T-helper 1 cell treated with Interleukin-12 subunit alpha and Interleukin-12 subunit beta and Interleukin-4 antibody, amounts not matched to agents 30 ng/mL and 1 ng/mL, for 36 hours (primary cell): ENCODE measurements around the gene ADAMTS2. TPM values are rescaled to one million over a fixed set of nuclear protein-coding genes. Genes with fewer than 3 reads are reported as not detected.

Experiments used
- intact Hi-C: fragments of 100-400 bp; cut with micrococcal nuclease; formaldehyde crosslinking; loops from one replicate; pipeline ENCODE4 v1.15.1; 2024
- total RNA-seq: library from RNA; stranded (reverse); gene quantifications from 2 replicates; pipeline ENCODE4 v1.2.3, GENCODE V29; 2022

The ADAMTS2 gene
- total RNA-seq, 1 donor from 2014 or later: not detected

DNA sequence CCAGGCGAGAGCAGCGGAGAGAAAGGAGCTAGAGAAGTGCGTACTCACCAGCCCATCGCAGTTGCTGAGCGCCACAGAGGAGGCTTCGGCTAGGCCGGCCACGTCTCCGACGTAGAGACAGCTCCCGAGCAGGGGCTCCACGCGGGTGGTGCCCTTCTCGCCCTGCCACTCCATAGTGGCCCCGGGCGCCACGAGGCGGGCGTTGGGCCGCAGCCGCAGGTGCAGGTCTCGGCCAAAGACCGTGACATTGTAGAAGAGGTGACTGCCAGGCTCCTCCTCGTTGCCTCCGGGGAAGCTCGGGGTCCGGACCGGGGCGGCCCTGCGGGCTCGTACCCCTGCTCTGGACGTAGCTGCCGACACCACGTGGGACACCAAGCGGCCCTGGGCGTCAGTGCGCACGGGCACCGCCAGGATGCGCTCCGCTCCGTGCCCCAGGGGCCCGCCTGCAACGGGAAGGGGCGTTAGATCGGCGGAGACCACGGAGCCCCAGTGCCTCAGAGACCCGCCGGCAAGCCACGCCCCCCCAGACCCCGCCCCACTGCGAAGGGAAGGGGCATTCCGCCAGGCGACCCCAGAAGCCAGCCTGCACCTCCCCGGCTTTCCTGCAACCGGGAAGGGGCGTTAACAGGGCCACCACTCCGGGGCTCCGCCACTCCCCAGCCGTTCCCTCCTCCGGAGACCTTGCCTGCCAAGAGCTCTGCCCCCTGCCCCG, 1.4 kb downstream of the ADAMTS2 start:
- intact Hi-C loops: no loop called here

DNA sequence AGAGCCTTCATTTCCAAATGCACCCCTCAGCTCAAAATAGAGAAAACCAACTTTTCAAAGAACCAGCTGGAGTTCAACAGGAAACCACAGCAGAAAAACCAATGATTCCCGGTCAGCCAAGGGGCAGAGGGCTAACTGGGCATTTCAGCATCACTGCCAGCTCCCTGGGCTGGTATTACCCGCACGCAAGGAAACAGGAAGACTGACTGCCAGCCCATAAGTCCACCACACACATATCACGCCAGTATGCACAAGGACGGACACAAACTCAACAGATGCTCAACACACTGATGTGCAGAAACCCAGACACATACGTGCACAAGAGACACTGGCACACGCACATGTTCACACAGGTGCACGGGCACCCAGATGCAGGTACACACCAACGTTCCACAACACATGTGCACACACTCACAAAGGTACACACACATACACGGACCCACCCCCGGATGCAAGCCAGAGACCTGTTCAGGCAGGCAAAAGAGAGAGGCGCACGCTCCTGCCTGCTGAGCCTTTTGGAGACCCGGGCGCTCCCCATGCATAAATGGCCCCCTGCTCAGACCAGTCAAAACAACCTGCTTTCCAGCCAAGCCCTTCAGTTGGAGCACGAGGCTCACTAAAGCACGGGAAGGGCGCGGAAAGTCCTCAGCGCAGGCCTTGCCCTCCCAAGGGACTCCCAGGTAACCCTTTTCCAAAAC, 2.1 kb downstream of the ADAMTS2 start:
- intact Hi-C loops: no loop called here

DNA sequence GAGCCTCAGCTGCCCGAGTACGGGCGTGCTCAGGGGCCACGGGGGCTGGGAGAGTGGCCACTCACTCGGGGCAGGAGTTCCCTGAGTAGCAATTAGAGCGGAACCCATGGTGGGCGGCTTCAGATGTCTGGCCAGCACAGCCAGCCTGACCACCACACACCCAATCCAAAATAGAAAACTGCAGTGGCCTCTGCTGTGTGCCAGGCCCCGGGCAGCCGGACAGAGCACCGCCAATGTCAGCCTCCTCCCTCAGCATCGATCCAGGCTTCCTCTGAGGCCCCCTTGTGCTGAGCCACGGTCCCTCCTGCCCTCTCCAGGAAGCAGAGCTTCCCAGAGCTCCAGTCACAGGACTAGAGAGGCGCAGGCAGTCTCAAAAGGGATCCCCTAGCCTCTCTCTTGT, 2.7 kb downstream of the ADAMTS2 start:
- intact Hi-C loops: no loop called here

DNA sequence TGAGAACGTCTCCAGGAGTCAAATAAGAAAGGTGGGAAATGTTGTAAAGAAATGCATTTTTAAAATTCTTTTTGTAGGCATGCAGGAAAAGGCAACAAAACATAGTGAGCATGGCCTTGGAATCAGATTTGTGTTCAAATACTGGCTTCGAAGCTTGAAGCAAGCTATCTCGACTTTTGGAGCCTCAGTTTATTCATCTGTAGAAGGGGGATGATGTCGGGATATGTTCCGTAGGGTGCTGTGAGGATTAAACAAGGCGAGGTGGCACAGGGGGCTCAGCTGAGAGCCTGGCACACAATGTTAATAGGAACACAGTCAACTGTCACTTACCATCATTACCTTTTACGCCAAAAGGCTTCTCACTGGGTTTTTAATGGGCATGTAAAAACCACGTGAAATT, 4.8 kb downstream of the ADAMTS2 start:
- intact Hi-C loops: no loop called here

- intact Hi-C loops: no loop called here
Measured at GRCh38 chr5:179339996-179340395, 5.3 kb downstream of the ADAMTS2 start.

DNA sequence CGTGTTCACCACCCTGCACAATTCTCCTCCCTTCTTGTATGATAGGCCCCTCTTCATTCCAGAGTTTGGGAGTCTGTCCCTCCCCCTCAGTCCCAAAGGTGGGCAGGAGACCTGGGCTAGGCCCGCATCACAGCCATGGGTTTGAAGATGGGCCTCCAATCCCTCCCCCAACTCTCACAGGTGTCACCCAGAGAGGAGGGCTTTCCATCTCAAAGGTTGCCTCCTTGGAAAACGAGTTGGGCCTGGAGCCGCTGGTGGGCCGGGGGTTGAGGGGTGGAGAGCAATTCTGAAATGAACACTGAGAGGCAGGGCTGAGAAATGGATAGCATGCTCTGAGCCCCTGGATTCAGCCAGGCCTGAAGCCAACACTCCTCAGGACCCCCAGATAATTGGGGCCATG, 6.2 kb downstream of the ADAMTS2 start:
- intact Hi-C loops: no loop called here

DNA sequence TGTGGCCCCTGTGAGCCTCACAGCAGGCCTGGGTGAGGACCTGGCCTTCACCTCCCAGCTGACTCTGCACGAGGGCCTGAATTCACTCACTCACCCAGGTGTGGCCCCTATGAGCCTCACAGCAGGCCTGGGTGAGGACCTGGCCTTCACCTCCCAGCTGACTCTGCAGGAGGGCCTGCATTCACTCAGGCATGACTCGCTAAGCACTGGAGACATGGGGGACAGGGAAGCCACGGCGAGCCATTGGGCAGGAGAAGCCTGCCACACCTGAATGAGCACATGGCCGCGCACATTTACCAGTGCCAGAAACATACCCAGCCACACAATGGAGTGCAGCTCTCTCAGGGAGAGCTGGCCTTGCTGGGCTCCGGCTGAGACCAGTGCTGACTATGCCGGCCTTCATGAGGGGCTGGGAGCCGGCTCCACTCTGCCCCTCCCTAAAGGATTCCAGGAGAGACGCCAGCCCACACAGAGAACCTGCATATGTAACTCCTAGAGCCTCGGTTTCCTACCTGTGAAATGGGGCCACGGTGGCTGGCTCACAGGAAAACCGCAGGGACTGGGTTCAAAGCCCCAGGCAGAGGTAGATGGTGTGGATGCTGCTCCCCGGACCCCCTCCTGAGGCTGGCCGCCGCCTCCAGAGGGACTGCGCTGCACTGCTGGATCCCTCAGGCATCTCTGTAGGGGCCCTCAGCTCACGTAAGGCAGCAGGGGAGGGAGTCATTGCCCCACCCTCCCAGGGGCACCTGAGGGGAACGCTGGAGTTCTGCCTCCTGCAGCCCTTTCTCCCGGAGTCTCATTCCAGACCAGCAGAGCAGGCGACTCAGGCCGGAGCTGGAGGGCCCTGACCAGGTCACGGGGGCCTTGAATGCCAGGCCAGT, 7.2 kb downstream of the ADAMTS2 start:
- intact Hi-C loops: no loop called here

- intact Hi-C loops: no loop called here
Measured at GRCh38 chr5:179336871-179337795, 8.1 kb downstream of the ADAMTS2 start.

DNA sequence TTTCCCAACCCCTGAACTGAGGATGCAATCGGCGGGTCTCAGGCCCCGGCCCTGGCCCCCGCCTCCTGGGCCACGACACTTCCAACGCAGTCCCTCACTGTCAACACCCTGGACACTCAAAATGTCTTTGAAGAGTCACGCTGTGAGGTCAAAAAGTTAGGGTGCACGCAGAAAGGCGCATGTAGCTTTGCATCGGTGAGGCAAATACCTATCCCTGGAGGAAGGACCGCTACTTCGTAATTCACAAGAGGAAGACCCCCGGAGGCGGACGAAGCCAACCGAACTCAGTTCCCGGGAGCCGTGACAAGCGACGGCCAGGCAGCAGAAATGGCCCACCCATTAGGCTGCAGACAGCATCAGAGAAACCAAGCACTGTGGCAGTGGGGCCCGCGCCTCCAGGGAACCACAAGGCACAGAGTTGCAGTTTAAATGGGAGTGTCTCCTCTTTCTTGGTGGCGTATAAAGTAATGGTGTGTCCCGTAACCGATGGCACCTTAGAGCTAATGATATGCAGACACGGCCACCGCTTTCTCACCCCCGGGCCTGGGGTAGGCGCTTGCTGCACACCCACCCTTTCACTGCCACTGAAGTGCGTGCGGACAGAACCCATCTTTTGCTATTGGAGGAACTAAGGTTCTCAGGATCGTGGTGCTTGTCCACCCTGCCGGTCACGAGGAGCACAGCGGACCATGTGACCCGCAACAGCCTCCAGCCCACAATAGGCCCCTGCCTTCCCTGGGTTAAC, 9.0 kb downstream of the ADAMTS2 start:
- intact Hi-C loops: no loop called here

DNA sequence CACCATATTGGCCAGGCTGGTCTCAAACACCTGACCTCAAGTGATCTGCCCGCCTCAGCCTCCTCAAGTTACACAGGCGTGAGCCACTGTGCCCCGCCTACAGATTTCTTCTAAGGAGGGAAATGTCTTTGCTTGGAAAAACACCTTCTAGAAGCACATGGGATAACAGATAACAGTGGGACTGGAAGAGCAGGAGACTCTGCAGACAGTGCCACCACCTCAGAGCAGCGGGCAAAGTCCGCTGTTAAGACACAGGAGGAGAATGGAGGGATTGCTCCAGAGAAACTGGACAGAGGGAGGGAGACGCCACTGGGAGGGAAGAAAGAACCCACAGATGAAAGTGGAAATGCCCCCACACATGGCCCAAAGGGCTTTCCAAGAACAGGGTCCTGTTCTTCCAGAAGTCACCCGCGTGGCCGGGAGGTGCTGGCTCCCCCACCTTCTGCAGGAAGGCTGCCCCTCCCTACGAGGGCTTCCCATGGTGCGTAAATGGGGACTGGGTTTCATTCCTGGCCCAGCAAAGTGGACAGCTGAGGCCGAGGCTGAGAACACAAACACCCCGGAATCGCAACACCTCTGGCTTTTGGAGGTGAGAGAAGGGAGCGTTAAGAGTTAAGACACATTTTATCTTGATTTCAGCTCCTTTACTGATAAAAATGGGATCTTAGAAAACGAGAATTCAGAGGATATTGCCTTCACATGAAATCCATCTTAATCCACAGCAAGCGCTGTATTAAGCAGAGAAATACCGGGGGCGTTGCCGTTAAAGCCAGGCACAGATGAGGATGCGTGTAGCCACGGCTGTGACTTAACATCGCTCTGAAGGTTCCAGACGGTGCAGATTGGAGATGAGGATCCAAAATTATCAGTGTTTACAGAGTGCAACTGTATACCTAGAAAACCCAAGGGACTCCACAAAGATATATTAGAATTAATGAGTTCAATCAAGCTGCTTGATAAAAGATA, 11.2 kb downstream of the ADAMTS2 start:
- intact Hi-C loops: no loop called here

GRCh38 chr5:179332741-179333290, 12.4 kb downstream of the ADAMTS2 start:
- intact Hi-C loops: no loop called here

DNA sequence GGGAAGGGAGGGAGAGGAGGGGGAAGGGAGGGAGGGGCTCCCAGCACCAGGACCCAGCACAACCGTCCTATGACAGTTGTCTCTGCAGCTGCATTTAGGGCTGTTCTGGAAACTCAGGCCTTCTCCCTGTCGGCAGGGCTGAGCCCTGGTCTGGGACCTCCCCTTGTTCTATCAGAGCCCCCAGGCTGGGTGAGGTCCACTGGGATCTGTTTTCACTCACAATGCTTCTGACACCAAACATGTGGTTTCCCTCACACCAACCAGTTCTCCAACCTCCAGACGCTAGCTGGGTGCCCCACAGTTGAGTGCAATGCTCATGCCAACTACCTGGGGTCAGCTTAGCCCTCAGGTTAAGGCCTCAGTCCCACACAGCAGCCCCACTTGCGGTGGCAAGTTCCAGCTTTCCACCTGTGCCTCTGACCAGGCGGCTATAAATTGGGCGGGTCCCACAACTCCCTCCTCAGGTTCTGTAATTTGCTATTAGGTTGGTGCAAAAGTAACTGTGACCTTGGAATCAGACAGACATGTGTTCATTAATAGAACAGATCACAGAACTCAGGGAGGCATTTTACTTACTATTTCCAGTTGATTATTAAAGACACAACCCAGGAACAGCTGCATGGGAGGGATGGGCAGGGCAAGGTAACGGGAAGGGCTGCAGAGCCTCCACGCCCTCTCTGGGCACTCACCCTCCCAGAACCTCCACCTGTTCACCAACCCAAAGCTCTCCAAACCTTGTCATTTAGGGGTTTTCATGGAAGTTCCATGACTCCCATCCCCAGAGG, 13.5 kb downstream of the ADAMTS2 start:
- intact Hi-C loops: no loop called here

GRCh38 chr5:179330186-179330900, 14.9 kb downstream of the ADAMTS2 start:
- intact Hi-C loops: no loop called here

GRCh38 chr5:179328291-179328690, 17.0 kb downstream of the ADAMTS2 start:
- intact Hi-C loops: no loop called here

GRCh38 chr5:179327021-179327735, 18.1 kb downstream of the ADAMTS2 start:
- intact Hi-C loops: no loop called here

DNA sequence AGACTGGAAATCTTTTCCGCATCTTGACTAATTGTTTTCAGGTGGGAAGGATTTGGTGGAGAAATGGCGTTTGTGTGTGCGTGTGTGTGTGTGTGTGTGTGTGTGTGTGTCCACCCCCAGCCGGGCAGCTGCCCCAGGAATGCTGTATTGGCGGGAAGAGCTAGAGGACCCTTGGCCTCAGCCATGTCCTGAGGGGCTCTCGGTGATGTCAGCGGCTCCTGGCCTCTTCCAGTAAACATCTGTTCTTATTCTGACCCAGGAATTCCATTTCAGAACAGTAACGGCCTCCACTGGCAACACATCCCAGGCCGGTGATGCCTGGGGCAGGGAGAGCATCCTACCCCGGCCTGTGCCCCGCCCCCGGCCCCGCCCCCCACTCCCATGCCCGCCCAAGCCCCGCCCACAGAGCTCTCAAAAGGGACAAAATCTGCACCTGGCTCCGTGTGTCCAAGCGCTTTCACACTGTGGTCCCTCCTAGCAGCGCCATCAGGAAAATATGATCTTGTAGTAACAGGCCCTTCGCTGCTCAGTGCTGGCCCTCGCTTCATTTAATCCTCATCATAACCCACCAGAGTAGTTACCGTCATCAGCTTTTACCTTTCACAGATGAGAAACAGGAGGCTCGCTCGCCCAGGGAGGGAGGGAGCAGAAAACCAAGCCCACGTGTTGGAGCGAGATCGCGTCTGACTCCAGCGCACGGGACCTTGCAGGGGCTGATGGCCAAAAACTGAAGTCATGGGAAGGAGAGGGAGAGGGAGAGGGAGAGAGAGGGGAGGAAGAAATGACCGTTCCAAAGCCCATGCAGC, 18.9 kb downstream of the ADAMTS2 start:
- intact Hi-C loops: no loop called here
